OCI-LY1 (cell line): ENCODE measurements around the gene PTPN13.

ENCODE experiments used
- H2AFZ ChIP-seq: fragments of 200-600 bp; sonication (generic), shearing (Covaris generic); 2 replicates; pipeline ENCODE4 v1.6.0; 2014; ENCODE audit warnings: antibody characterized with exemption, mild to moderate bottlenecking, low read length
- H3F3A ChIP-seq: fragments of 200-600 bp; sonication (generic), shearing (Covaris generic); 2 replicates; pipeline ENCODE4 v1.6.0; 2014; ENCODE audit warnings: mild to moderate bottlenecking, antibody characterized with exemption, low read length, moderate library complexity; ENCODE audit not compliant: insufficient read depth
- H3K27ac ChIP-seq: fragments of 200-600 bp; sonication (generic); 2 replicates; pipeline ENCODE4 v1.5.1; 2014; ENCODE audit warnings: low read length, mixed run types, mild to moderate bottlenecking, low read depth; ENCODE audit not compliant: poor library complexity, severe bottlenecking
- H3K27me3 ChIP-seq: fragments of 200-600 bp; sonication (generic); 2 replicates; pipeline ENCODE4 v1.6.0; 2014; ENCODE audit warnings: antibody characterized with exemption, mild to moderate bottlenecking, low read length, moderate library complexity; ENCODE audit not compliant: insufficient read depth
- H3K36me3 ChIP-seq: fragments of 200-600 bp; sonication (generic); 2 replicates; pipeline ENCODE4 v1.6.1; 2014; ENCODE audit warnings: mild to moderate bottlenecking, antibody characterized with exemption, low read length, moderate library complexity, mixed read lengths; ENCODE audit not compliant: insufficient read depth
- H3K4me1 ChIP-seq: fragments of 200-600 bp; sonication (generic); 2 replicates; pipeline ENCODE4 v1.5.1; 2014; ENCODE audit warnings: mild to moderate bottlenecking, low read length, moderate library complexity; ENCODE audit not compliant: insufficient read depth, severe bottlenecking
- H3K4me2 ChIP-seq: fragments of 200-600 bp; sonication (generic), shearing (Covaris generic); 2 replicates; pipeline ENCODE4 v1.6.1; 2014; ENCODE audit warnings: low read length
- H3K4me3 ChIP-seq: fragments of 200-600 bp; sonication (generic); 2 replicates; pipeline ENCODE4 v1.5.1; 2014; ENCODE audit warnings: low read length, low read depth, mild to moderate bottlenecking, mixed read lengths; ENCODE audit not compliant: poor library complexity, severe bottlenecking
- H3K79me2 ChIP-seq: fragments of 200-600 bp; shearing (Covaris generic); 2 replicates; pipeline ENCODE4 v1.6.1; 2016; ENCODE audit warnings: mixed run types, low read length, mixed read lengths; ENCODE audit not compliant: insufficient read depth
- H3K9ac ChIP-seq: fragments of 200-600 bp; sonication (generic), shearing (Covaris generic); 2 replicates; pipeline ENCODE4 v1.6.1; 2014; ENCODE audit warnings: mild to moderate bottlenecking, low read length, mixed read lengths
- H3K9me2 ChIP-seq: fragments of 200-600 bp; sonication (generic), shearing (Covaris generic); 2 replicates; pipeline ENCODE4 v1.6.1; 2014; ENCODE audit warnings: low read depth, mild to moderate bottlenecking, low read length, mixed read lengths
- H3K9me3 ChIP-seq: fragments of 200-600 bp; shearing (Covaris generic); 2 replicates; pipeline ENCODE4 v1.6.1; 2014; ENCODE audit warnings: low read length, mixed read lengths
- H4K20me1 ChIP-seq: fragments of 200-600 bp; sonication (generic), shearing (Covaris generic); 2 replicates; pipeline ENCODE4 v1.6.0; 2016; ENCODE audit warnings: mild to moderate bottlenecking, low read length; ENCODE audit not compliant: insufficient read depth
- CTCF ChIP-seq: fragments of 200-600 bp; sonication (generic), shearing (Covaris generic); IDR thresholded peaks from 2 replicates; pipeline ENCODE4 v1.5.1; 2017; ENCODE audit warnings: mild to moderate bottlenecking, antibody characterized with exemption, low read length, moderate library complexity, mixed read lengths
- EZH2 ChIP-seq: fragments of 200-600 bp; sonication (generic), shearing (Covaris generic); IDR thresholded peaks from 2 replicates; pipeline ENCODE4 v1.8.0; 2017; ENCODE audit warnings: borderline replicate concordance, mixed run types, mild to moderate bottlenecking, antibody characterized with exemption, low read length, moderate library complexity, mixed read lengths

PTPN13 gene

GRCh38 chr4:86835677-86836076 lies 241.6 kb downstream of the PTPN13 start:
- Histone ChIP-seq H3K9me3 (no peaks in the 10 kb centered on the region), H4K20me1 (no peaks in the 10 kb centered on the region), H3K9ac (no peak overlapping the region), H3K27me3 (no peaks in the 10 kb centered on the region), H3K4me1 (no peaks in the 10 kb centered on the region), H3K36me3 (no peaks in the 10 kb centered on the region), H3K27ac (no peak overlapping the region), H3K4me3 (no peak overlapping the region), H3K79me2 (no peaks in the 10 kb centered on the region), H3K9me2 (no peaks in the 10 kb centered on the region), H3K4me2 (no peak overlapping the region), H2AFZ (no peak overlapping the region), H3F3A (no peaks in the 10 kb centered on the region)
- TF ChIP-seq EZH2 (no peak), CTCF (no peak)

- Histone ChIP-seq H3K36me3 (no peaks in the 10 kb centered on the region), H3K9me3 (no peaks in the 10 kb centered on the region), H3K4me3 (no peak overlapping the region), H3K79me2 (no peaks in the 10 kb centered on the region), H4K20me1 (no peaks in the 10 kb centered on the region), H3K9me2 (no peaks in the 10 kb centered on the region), H3K27me3 (no peaks in the 10 kb centered on the region), H3K9ac (no peak overlapping the region), H3K4me2 (no peak overlapping the region), H3F3A (no peaks in the 10 kb centered on the region), H3K4me1 (no peaks in the 10 kb centered on the region), H3K27ac (no peak overlapping the region), H2AFZ (no peak overlapping the region)
- no peak for TF ChIP-seq CTCF
- no peak for TF ChIP-seq EZH2
Observed at GRCh38 chr4:86837691-86838503, 243.8 kb downstream of the PTPN13 start.

GRCh38 chr4:86840858-86841257 lies 246.7 kb downstream of the PTPN13 start:
- Histone ChIP-seq H3K9me3 (no peaks in the 10 kb centered on the region), H3K27me3 (no peaks in the 10 kb centered on the region), H3K27ac (no peak overlapping the region), H3K4me3 (no peak overlapping the region), H3K9me2 (no peaks in the 10 kb centered on the region), H3F3A (no peaks in the 10 kb centered on the region), H3K36me3 (no peaks in the 10 kb centered on the region), H4K20me1 (no peaks in the 10 kb centered on the region), H3K9ac (no peak overlapping the region), H3K79me2 (no peaks in the 10 kb centered on the region), H3K4me2 (no peak overlapping the region), H2AFZ (no peak overlapping the region), H3K4me1 (no peaks in the 10 kb centered on the region)
- TF ChIP-seq CTCF (no peak), EZH2 (no peak)
